ENCODE data around the gene ALMS1.

GRCh38 chr2:73368781-73369180 lies 16.9 kb upstream of the ALMS1 start:
- no peak for TF ChIP-seq CTCF (IDR thresholded peaks at IDR 0.05)
- no peak for TF ChIP-seq POLR2A (IDR thresholded peaks at IDR 0.05)

Measured in adrenal gland (tissue), 5 donors.